ENCODE measurements around the gene CCDC51.

CCDC51 gene

DNA sequence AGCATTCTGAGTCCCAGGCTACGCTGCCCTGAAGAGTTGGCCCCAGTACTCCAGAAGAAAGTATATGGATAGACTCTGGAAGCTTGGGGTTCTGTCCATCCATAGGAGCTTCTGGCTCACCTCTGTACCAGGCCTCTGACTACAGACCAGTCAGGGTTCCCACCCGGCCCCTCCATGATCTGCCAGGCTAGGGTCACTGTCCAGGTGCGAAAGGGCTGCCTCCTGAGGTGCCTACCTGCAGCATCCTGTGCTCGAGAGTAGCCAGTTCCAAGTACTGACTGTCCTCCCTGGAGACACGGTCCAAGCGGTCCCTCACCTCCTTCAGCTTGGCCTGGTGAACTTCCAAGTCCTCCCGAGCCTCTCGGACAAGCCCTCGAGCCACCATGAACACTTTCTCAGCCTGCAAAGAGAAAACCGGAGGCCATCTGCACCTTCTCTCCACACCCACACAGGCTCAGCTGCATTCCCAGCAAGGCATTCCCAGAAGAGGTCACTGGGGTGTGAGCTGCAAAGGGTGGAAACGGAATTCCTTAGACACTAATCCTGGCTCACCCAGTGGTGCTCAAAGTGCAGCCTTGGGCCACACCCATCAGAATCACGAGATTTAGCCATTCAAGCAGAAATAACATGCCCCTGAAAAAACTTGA lies 6.3 kb downstream of the CCDC51 start:
- DNase-seq = no peak

DNA sequence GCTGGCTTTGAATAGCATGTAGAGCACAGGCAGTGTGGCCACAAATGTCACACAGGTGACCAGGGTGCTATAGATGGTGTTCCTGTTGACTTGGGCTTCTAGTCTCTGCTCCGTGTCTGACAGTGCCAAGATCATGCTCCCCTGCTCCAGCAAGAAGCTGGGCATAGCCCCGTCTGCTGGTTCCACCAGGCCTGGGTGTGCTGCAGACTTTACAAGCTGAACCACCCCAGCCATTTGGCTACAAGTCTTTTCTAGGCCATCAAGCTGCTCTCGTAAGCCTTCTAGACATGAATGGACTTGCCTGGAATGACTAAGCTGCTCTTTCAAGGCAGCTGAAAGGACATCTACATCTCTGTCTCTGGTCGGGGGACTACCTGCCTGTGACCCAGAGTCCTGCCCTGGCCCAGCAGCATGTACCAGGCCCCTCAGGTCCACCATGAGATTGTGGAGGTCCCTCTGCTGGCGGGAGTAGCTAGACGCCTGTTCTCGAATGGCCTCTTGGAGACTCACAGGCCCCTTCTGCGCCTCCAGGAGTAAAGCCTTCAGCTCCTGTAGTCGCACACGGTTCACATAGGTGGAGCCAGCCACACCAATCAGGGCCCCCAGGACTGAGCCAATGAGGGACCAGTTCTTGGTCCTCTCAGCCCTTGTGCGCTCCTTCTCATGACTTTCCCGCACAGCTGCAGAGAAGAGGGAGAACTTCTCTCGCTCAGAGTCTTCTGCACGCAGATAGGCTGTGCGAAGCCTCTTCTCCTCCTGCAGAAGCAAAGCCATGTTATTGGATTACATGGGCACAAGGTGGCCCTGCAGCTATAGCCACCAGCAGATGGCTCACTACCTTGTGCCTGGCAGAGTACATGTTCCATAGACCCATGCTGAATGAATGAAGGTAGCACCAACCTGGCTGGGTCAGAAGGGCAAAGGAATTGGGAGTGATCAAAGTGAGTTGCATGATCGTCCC lies 7.2 kb downstream of the CCDC51 start:
- DNase-seq = no peak

DNA sequence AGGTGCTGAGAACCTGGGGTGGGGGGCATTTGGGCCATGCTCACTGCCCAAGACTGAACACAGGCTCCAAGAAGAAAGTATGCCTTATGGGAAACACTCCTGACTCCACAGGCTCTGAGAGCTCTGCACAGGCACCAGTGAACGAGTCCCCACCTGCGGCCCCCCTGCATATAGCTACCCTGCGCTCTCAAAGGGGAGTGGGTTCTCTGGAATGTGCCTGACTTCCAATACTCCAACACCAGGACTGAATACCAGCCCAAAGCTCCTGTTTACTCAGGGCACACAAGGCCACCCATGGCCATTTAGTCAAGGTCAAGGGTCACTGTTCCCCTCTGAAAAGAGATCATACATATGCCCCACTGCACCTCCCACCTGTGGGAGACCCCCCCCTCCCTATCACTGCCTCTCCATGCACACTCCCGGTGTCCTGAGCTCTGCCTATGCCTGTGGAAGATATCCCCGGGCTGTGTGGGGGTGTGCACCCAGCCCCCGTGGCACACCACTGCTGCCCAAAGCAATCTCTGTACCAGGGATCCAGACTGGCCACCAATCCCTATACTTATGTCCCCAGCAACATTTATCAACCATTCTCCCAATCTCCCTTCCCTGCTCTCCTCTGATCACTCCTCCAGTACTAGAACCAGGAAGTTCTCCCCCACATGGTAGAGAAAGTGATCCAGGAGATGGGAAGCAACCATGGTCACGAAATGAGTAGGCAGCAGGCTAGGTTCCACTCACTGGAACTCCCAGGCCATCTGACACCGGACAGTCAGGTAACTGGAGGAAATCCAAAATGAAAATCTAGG lies 8.5 kb downstream of the CCDC51 start:
- no peak for DNase-seq

DNA sequence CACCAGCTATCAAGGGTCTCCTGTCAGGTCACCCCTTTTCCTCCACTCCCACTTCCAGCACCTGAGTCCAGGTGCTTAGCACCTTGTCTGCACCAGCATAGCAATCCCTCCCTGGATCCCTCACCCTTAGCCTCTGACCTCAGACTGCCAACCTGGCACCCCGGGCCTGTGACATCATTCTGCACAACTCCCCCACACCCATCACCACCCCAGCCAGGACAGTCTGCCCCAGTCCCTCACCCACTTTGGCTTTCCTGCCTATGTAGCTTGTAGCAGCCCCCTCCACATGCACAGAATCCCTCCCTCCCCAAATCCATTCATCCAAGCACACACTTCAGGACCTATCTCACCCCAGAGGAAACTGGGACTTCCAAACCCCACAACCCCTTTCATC lies 9.2 kb downstream of the CCDC51 start:
- no peak for DNase-seq

DNA sequence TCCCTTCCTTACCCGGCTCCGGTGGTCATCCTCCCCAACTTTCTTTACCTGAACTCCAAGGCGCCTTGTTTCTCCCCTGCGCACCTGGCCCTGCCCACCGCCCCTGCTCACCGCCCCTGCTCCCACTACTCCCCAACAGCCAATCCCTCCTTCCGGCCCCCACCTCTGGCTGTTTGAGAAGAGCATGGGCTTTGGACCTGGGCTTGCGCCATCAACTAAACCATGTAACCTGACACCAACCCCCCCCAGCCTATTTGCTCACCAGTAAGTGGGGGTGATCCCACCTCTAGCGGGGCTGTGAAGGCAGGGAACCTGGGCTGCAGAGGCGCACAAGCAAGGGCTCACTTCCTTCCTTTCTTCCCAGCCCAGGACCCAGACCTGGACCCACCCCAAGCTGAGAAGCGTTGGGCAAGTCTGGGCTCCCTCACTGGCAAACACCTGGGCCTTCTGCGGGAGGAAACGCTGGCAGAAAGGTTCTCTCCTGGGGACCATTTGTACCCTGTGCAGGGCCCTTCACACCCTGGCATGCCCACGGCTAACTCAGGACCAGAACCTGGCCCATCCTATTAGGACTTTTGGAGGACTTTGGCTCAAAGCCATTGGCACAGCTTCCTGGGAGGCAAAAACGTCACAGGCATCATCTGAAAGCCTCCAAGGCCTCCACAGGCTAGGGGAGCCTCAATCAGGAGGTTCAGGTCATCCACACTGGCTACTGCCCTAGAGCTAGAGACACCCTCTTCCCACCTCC lies 9.8 kb downstream of the CCDC51 start, which contains the start of gene PLXNB1:
PLXNB1 (minus strand) TSS at position 127 of the 748 bp plus-strand sequence. CDS start 5,475 bp downstream, outside the sequence.
- no peak for DNase-seq

DNA sequence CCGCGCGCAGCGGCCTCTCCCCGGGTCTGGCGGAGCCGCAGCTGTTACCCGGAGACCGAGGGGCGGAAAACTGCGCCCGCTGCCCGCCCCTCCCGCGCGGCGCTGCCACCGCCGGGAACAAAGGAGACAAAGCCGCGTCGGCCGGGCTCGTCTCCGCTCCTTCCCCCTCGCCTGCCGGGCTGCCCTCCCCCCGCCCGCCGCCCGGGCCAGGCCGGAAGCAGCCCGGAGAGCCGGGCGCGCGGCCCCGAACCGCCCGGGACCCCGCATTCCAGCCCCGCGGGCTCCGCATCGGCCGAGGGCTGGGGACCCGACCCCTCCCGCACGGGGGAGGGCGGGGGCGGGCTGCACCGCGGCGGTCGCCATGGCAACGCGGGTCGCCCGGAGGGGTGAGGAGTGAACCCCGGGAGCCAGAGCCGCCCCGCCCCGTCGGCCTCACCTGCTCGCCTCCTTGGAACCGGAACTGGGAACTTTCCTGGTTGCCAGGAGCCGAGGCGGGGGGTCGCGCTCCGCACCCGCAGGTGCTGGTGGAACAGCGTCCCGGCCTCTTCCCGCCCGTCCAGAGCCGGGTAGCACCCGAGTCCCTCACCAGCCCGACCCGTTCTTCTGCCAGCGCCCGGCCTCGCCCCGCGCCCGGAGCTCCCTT lies 10.5 kb downstream of the CCDC51 start:
- peak in 3 of 4 experiments; percentile 18 to 63 (median 23) for DNase-seq

DNA sequence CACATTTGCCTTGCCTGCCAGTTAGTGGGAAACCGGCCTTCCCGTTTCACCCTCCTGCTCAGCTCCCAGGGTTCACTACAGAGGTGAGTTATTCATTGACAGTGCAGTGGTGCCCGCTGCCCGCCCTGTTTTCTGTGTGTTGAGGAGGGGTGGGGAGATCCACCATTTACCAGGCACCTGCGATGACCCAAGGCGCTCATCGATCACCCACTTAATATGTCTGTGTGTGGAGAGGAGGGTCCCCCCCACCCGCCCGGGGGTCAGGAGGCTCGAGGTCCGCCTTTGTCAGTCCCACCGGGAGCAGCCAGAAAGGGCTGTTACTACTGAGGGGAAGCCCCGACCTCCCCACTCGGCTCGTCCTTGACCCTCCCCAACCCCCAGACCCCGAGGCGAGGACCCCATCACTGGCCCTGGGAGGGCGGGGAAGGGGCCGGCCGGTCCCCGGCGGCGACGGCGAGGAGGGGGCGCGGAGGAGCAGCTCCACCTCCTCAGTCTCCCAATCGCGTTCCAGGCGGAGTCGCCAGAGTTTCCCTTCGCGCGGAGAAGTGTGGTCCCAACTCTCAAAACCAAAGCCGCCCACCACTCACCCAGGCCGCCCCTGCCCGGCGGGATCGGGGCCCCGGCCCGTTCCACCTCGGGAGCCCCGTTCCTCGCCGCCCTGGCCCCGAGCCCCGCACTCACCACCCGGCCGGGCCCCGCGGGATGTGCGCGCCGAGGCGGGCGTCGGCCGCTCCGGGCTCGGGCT lies 11.2 kb downstream of the CCDC51 start:
- no peak for DNase-seq

DNA sequence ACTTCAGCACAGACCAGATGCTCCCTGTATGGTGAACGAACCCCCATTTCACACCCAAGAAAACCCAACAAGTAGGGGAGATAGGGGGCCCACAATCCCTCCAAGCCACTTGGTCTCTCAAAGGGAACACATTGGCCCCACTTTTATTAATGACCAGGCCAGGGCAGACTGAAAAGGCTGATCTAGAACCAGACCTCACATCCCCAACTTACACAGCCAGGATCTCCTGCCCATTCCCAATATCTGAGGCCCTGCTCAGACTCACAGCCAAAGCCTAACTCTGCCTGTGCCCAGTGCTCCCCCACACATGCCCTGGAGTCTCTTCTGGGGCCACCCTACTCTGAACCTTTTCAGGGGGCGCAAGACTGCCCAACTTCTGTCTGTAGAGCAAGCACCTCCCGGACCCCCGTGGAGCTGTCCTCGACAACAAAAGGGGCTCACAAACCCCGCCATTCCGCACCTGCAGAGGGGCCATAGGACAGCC lies 11.8 kb downstream of the CCDC51 start:
- DNase-seq = no peak

DNA sequence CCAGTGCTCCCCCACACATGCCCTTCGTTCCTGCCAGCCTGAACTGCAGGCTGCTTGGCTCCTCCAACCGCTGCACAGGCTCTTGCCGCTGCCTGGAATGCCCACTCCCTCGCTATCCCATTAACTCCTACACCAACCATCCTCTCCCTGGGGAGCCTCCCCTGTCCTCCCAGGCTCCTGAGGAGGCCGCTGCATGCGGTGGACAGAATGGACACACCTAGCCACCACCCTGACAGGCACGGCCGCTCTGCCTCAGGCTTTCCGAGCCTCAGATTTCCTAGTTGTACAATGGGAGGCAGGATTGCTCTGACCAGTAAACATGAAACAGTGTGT lies 12.3 kb downstream of the CCDC51 start:
- DNase-seq = no peak

DNA sequence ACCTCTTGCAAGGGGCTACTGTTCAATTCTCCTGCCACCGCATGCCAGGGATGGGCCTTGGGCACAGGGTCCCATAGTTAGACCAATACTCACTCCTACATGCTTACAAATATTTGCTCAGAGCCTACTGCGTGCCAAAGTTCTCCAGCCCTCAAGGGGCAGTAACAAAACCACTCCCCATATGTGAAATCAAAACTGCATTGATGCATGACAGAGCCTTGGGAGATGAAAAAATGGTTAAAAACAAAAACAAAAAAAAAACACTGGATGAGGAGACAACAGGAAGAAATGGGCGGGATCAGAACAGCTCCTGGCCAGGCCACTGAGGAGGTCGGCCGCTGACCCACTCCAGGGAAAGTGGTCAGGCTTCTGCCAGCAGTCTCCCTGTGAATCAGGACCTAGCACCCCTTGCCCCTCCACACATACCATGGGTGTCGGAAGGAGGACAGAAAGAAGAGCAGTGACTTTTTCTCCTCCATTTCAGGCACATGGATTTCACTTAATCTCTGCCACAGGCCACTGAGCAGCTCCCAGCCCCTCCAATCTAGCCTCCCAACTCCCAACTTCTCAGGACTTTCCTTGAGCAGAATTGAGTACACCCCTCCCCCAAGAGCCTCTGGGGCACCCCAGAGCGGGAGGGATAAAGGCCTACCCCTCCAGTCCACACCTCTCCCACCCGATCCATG lies 12.8 kb downstream of the CCDC51 start:
- DNase-seq = no peak

DNA sequence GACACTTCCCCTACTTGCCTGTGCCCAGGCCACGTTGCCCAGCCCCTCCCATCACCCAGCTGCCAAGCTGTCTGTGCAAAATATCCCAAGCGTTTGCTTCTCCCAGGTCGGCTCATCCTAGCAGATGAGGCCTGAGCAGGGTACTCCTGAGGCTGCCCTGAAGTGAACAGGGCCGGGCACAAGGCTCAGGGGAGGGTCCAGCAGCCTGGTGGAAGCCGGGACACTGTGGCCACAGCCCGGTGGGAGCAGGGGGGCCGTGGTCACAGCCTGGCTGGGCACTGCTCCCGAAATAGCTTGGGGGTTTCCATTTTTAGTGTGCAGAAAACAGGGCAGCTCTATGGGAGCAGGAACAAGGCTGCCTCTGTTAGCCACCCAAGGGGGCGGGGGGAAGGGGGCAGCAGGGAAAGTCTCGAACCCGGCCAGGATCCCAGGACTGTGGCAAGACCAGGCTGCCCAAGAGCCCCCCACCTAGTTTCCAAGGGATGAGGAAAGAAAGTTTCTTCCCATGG lies 13.5 kb downstream of the CCDC51 start:
- DNase-seq = no peak

DNA sequence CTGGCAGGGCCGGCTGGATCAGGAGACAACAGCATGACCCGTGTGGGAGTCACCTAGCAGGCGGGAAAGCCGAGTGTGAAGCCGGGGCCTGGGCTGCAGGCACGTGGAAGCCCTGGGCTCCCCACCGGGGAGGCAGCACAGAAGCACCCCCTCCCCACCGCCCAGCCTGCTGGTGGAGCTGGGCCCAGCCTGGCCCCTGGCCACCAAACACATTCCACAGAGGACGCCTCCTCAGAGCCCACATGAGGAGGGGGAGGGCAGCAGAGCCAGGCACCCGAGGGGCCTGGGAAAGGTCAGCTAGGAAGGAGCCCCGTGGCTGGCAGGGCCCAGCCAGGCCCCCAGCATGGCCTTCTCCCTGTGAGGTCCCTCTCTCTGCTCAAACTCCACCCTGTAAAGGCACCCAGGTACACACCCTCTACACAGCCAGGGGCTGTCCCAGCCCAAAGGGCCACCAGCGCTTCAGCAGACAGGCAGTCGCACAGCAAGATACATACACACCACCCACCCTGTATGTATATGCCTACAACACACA lies 14.6 kb downstream of the CCDC51 start:
- DNase-seq = no peak

DNA sequence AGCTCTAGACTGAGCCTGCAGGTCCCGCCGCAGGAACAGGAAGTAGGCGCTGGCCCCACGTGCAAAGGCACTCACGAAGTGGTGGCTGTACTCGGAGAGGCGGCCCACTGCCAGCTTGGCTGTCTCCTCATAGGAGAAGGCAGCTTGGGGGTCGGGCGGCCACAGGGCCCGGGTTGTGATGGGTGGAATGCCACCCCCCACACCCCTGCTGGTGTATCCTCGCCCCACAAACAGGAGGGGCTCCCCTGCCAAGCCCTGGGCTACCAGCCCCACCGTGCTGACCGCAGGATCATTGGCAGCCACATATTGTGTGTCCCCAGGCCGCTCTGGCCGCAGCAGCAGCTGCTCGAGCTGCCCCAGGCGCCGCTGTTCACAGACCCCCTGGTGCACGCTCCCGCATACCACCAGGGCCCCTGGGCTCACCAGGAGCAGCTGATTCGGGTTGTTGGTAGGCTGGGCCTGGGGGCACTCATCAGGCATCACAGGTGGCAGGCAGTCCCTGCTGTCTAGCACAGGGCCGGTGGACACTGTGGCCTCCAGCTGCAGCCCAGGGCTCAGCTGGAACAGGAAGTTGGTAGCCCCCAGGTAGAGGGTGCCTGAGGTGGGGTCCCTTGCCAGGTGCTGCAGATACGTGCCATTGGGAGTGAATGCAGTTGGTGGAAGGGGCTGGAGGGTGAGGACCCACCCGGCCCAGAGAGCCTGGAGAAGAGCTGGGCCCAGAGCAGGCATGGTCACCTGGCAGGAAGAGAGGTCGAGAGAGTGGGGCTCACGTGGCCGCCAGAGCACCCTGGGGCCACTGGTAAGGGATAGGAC lies 15.8 kb downstream of the CCDC51 start:
- no peak for DNase-seq

DNA sequence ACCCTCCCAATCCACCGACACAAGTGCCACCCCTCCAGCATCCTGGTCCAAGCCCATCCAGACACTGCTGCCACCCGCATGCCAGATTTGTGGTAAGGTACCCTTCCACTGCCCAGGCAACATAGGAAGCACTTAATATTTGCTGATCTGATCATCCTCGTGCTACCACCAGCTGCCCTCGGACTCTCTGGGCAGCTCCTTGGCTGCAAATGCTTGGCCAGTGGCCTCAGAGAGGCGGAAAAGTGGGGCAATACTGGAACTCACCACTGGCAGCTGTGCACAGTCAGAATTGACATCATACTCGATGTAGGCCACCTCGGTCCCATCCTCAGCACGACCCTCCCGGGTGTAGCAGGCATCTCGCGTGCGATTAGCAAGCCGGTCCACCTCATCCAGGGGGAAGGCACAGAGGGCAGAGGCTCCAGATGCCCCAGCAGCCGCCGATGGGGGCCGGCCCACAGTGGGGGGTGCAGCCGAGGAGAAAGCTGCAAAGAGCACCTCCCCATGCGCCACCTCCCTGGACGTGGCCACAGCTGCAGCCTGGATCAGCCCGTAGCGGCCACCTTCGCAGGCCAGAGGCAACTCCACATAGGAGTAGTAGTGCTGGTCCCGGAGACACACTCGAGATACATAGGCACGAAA lies 16.6 kb downstream of the CCDC51 start:
- DNase-seq = no peak

DNA sequence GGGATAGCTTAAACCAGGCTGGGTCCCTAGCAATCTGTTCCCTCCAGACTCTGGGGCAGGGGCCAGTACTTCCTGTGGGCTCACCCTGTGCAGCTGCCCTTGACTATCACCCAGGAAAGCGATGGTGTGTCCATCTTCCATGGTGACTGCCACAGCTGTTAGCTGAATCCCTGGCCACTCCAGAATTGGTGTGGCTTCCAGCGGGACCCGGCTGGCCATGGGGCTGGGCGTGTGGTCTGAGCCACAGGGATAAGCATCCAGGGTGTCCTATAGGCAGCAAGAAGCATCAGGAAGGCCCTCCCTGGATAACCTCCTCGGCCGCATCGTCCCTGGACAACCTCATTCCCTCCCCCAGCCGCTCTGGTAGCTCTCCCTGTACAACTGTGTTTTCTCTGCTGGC lies 17.2 kb downstream of the CCDC51 start:
- no peak for DNase-seq

DNA sequence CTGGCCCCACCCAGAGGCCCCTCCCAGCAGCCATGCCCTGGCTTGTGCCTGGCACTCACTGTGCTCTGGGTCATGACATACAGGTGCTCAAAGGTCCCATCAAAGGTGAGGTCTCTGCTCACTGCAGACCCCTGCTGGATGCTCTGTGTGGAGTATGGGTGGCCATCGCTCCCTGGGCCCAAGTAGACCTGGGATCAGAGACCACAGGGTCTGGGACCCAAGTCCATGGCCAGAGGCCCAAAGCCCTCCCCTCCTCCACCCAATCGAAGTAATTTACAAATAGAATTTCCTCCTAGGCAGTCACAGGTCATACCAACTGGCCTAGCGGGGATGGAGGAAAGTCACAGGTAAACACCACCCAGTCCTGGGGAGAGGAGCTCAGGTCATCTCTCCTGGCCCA lies 17.6 kb downstream of the CCDC51 start:
- no peak for DNase-seq

DNA sequence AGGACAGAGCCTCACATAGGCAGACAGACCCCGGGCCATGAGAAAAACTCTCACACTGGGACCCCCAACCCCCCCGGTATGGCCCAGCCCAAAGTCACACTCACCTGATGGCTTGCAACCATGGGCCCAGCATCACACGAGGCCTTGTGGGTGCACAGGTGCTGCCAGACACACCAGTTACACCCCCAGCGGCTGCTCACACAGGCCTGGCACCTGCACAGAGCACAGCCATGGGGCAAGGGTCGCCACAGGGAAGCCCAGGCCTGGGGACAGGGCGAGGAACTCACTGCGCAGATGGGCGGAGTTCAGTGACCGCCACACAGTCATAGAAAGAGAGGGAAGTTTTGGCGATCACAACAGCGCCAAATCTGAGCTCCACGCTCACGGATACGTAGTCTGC lies 19.4 kb downstream of the CCDC51 start:
- no peak for DNase-seq

DNA sequence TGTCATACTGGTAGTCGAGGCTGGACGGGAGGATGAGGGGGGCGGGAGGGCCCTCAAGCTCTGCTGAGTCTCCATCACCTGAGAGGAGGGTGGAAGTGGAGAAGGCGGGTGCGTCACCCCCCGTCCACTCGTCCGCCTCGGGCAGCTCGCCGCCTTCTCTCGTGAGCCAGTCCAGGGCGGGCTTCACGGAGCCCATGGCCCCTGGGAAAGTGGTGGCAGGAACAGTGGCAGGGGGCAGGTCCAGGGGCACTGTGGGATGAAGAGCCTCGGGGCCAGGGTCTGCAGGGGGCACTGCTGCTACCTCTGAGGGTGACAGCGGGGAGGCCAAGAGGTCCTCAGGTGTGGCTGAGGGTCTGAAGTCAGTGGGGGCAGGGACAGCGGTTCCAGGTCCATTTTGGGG lies 20.3 kb downstream of the CCDC51 start:
- no peak for DNase-seq

DNA sequence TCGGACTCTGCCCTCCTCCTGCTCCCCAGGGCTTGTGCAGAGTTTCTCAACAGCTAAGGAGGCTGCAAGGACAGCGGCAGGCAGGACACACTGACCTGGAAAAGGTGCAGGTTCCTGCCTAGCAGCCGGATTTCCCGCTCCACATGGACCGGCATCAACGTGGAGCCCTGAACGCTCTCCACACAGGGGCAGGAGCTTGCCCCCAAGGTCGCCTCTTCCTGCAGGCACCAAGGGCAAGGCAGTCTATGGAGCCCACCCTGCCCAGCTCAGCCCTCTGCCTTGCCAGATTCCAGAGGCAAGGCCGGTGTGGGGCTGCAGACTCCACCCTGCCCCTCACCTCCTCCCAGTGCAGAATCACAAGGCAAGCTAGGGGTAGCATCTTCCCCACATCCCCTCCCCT lies 20.8 kb downstream of the CCDC51 start:
- DNase-seq = no peak

Data from activated naive CD4-positive, alpha-beta T cell (primary cell).